BJ (cell line): Measurements from ENCODE around the gene SANBR. TPM values are rescaled to one million over a fixed set of nuclear protein-coding genes. Genes with fewer than 3 reads are reported as not detected.

Experiments
- CTCF ChIA-PET: fragments of 350-600 bp; formaldehyde crosslinking; extraction: SDS; loops from one replicate; lab custom pipeline; 2021; ENCODE audit warnings: antibody characterized with exemption, inconsistent platforms; lab: Yijun Ruan, JAX
- POLR2A ChIA-PET: fragments of 300-600 bp; sonication (Branson Sonifier 250); formaldehyde crosslinking; extraction: SDS; loops from one replicate; lab custom pipeline; 2021; ENCODE audit warnings: antibody characterized with exemption; lab: Charles Lee
- DNase-seq: peaks from one replicate; pipeline ENCODE4 v3.0.0-alpha.2; 2011; ENCODE audit warnings: low read depth
- H3K27me3 ChIP-seq: 2 replicates; pipeline ENCODE4 v1.6.0; 2011; ENCODE audit warnings: low read length; ENCODE audit not compliant: control insufficient read depth, insufficient read depth
- H3K36me3 ChIP-seq: 2 replicates; pipeline ENCODE4 v1.5.1; 2011; ENCODE audit warnings: low read length; ENCODE audit not compliant: control insufficient read depth, insufficient read depth
- H3K4me3 ChIP-seq: 2 replicates; pipeline ENCODE4 v1.5.1; 2011; ENCODE audit warnings: low read depth, mild to moderate bottlenecking, control low read depth, low read length
- CTCF ChIP-seq: IDR thresholded peaks from 2 replicates; pipeline ENCODE4 v1.5.1; 2011; ENCODE audit warnings: low read depth, mild to moderate bottlenecking, control low read depth, inconsistent platforms, low read length, moderate library complexity; ENCODE audit not compliant: insufficient read depth
- polyA minus RNA-seq: library from RNA; depleted of rRNA, polyadenylated mRNA; stranded (reverse); fragments of >200 nt; gene quantifications from 2 replicates; pipeline ENCODE4 v1.2.3, GENCODE V29; 2011; rRNA and poly(A)+ RNA removed
- polyA plus RNA-seq: library from polyadenylated mRNA; depleted of rRNA; stranded (reverse); fragments of >200 nt; gene quantifications from 2 replicates; pipeline ENCODE4 v1.2.3, GENCODE V29; 2011; rRNA removed

SANBR gene
- polyA plus RNA-seq: 2.8 and 4.7 TPM in 2 replicates
- 2.5 and 6.9 TPM in 2 replicates for polyA minus RNA-seq

GRCh38 chr2:61065714-61066709 is at the start of gene SANBR:
Gene SANBR (plus strand): TSS chr2:61065871. CDS start chr2:61070351, 4,480 bp downstream.
- Histone ChIP-seq H3K27me3 (no peaks in the 10 kb centered on the region), H3K4me3 (peak within 1 kb of the TSS; percentile 88), H3K36me3 (peaks cover 1% of the 10 kb centered on the region; the same call in 1 of the 2 replicates)
- POLR2A ChIA-PET: interaction anchor here (0.5 kb wide), 1 partner anchor 37 kb away, joined by 4 read pairs; no protein-coding TSS in a partner anchor
- CTCF ChIA-PET: interaction anchor here (1.0 kb wide), 1 partner anchor 358 kb away, joined by 3 read pairs; no protein-coding TSS in a partner anchor
- DNase-seq: peak; percentile 34
- TF ChIP-seq CTCF: no peak

- Histone ChIP-seq H3K27me3 (no peaks in the 10 kb centered on the region), H3K4me3 (no peak overlapping the region), H3K36me3 (0 out of 2 replicates have a peak, but pooled peaks cover under 1% of the 10 kb centered on the region)
- TF ChIP-seq CTCF: no peak
- no peak for DNase-seq
- ChIA-PET CTCF (interaction anchor here (1.2 to 1.3 kb wide), 2 partner anchors 10 to 601 kb away, joined by 3 to 4 read pairs; no protein-coding TSS in a partner anchor), POLR2A (no interaction called here)
Measured at GRCh38 chr2:61015976-61016375, 49.7 kb upstream of the SANBR start.

- TF ChIP-seq CTCF: no peak
- CTCF ChIA-PET: no interaction called here
- Histone ChIP-seq H3K36me3 (0 out of 2 replicates have a peak, but pooled peaks cover 3% of the 10 kb centered on the region), H3K27me3 (no peaks in the 10 kb centered on the region), H3K4me3 (peak overlapping the region; percentile 50)
- no peak for DNase-seq
- POLR2A ChIA-PET: no interaction called here
Measured at GRCh38 chr2:61016392-61017002, 49.2 kb upstream of the SANBR start.

GRCh38 chr2:61017003-61017555 is 48.6 kb upstream of the SANBR start:
- POLR2A ChIA-PET: no interaction called here
- TF ChIP-seq CTCF: no peak
- Histone ChIP-seq H3K36me3 (0 out of 2 replicates have a peak, but pooled peaks cover 3% of the 10 kb centered on the region), H3K27me3 (no peaks in the 10 kb centered on the region), H3K4me3 (peak overlapping the region; percentile 50)
- no peak for DNase-seq
- CTCF ChIA-PET: no interaction called here
